Non-pigmented ciliary epithelial cell (primary cell): ENCODE results near the gene MEF2B.

Experiments used
- DNase-seq: peaks from one replicate; pipeline ENCODE4 v3.0.0-alpha.2; 2010; ENCODE audit warnings: low read depth

MEF2B gene

GRCh38 chr19:19098703-19099632 is 71.1 kb downstream of the MEF2B start:
- no peak for DNase-seq

DNA sequence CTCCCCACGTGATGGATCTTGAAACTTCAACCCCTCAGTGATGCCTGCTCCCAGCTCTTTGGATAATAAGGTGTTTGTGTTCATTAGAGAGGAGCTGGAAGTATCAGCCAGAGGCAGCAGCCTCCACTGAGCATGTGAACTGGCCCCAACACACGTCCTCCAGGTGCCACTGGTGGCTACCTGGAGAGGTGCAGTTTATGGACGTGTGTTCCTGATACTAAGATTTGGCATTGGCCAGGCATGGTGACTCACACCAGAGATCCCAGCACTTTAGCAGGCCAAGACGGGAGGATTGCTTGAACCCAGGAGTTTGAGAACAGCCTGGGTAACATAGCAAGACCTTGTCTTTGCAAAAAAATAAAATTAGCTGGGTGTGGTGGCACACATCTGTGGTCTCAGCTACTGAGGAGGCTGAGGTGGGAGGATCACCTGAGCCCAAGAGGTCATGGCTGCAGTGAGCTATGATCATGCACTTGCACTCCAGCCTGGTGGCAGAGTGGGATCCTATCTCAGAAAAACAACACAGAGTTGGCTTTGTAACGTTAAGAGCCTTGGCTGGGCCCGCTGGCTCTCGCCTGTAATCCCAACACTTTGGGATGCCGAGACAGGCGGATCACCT is 71.9 kb downstream of the MEF2B start:
- DNase-seq, result no peak

DNA sequence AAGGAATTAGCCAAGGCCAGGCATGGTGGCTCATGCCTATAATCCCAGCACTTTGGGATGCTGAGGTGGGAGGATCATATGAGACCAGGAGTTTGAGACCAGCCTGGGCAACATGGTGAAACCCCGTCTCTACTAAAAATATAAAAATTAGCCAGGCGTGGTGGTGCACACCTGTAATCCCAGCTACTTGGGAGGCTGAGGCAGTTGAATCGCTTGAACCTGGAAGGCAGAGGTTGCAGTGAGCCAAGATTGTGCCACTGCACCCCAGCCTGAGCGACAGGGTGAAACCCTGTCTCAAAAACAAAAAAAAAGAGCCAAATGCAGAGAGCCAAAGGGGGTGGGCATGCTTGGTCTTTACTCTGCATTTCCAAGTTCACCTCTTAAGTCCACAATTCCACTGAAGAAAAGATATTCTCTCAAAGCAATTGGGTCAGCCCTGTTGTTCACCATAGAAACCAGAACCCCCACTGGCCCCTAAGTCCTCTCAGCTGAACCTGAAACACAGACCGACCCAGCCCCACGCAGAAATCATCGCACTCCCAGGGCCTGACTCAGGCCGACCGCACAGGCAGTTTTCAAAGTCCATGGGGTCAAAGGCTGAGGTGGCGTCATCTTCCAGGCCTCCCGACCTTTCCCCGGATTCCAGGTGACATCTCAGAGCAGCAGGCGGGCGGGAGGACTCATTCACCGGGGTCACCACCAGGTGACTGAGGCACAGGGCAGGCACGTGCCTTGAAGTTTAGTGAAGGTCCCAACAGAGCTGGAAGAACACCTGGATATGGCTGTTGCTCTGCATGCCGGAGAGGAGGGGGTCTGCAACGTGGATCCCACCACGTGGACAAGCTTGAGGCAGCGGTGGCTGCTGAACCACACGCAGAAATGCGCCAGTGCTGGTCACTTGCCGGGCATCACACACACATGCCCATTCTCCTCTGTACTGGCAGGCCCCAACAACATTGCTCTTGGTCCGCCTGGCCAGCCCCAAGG is 73.1 kb downstream of the MEF2B start:
- DNase-seq, result no peak

DNA sequence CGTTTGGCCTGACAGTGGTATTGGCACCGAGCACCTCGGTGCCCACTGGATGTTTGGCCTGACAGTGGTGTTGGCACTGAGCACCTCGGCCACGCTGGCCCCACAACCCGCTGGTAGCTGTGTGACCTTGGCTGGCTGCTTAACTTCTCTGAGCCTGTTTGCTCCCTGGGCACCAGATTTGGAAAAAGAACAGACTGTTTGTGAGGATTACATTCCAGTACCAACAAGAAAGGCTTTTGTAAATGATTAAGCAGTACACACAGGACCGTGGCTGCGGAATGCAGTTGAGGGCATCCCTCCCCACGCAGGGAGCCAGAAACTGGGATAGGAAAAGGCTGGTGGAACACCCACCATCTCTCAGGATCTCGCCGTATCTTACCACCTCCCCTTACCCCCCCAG is 74.4 kb downstream of the MEF2B start:
- no peak for DNase-seq
